T-cell (primary cell): ENCODE results near the gene CRYBG2. TPM values are rescaled to one million over a fixed set of nuclear protein-coding genes. Genes with fewer than 3 reads are reported as not detected.

Experiments used
- ATAC-seq, 4 experiments: fragments of 200-7000 bp in 3 of 4; fragments of 150-1000 bp in 1 of 4; cut with Tn5 transposase; replicated peaks in 1 of 4; 1 replicate in 3 of 4; 2 replicates in 1 of 4; pipeline ENCODE4 v1.10.0; 2021; ENCODE audit warnings: moderate library complexity in 3 of 4, mild to moderate bottlenecking in 2 of 4, moderate number of reproducible peaks in 1 of 4
- CTCF ChIA-PET, 2 donors: fragments of 300-600 bp; sonication (Branson Sonifier 250); formaldehyde crosslinking; loops; one replicate each; lab custom pipeline; 2022; ENCODE audit warnings: antibody characterized with exemption in 2 of 2; lab: Charles Lee
- POLR2A ChIA-PET, 2 donors: fragments of 300-600 bp; sonication (Branson Sonifier 250); formaldehyde crosslinking; loops; one replicate each; lab custom pipeline; 2022; ENCODE audit warnings: antibody characterized with exemption in 2 of 2; lab: Charles Lee
- DNase-seq, 35 experiments: peaks; one replicate each; pipeline versions ENCODE4 v3.0.0 to v3.0.0-alpha.2; 2013 to 2023
- H3K27ac ChIP-seq: one replicate; pipeline ENCODE4 v1.5.1; 2013; ENCODE audit warnings: low read length
- H3K27me3 ChIP-seq, 2 experiments: replicated peaks in 1 of 2; 1 replicate in 1 of 2; 2 replicates in 1 of 2; pipeline versions ENCODE4 v1.6.1 to v1.7.0; 2013; ENCODE audit warnings: low read length in 1 of 2, mixed read lengths in 1 of 2; ENCODE audit not compliant: control insufficient read depth in 2 of 2, insufficient read depth in 2 of 2; ENCODE audit errors: extremely low read depth in 1 of 2
- H3K36me3 ChIP-seq, 2 donors: 1 replicate in 1 of 2; 2 replicates in 1 of 2; pipeline versions ENCODE4 v1.6.1 to v1.7.0; 2013; ENCODE audit warnings: low read length in 1 of 2; ENCODE audit not compliant: control insufficient read depth in 2 of 2, insufficient read depth in 1 of 2; ENCODE audit errors: extremely low read depth in 1 of 2
- H3K4me1 ChIP-seq, 2 experiments: 1 replicate in 1 of 2; 2 replicates in 1 of 2; pipeline versions ENCODE4 v1.6.1 to v1.7.0; 2013; ENCODE audit warnings: low read length in 2 of 2, mixed read lengths in 1 of 2; ENCODE audit not compliant: insufficient read depth in 2 of 2, control insufficient read depth in 1 of 2; ENCODE audit errors: extremely low read depth in 1 of 2
- H3K4me3 ChIP-seq, 2 donors: 1 replicate in 1 of 2; 2 replicates in 1 of 2; pipeline versions ENCODE4 v1.5.1 to v1.7.0; 2013; ENCODE audit warnings: mild to moderate bottlenecking in 2 of 2, low read length in 1 of 2, moderate library complexity in 1 of 2; ENCODE audit not compliant: control insufficient read depth in 1 of 2; ENCODE audit errors: extremely low read depth in 1 of 2
- H3K9me3 ChIP-seq: 2 replicates; pipeline ENCODE4 v1.7.0; 2013
- H3K27ac Mint-ChIP-seq, 2 donors: one replicate each; pipeline ENCODE4 v1.8.0; 2020 to 2021; ENCODE audit warnings: mild to moderate bottlenecking in 2 of 2, mixed read lengths in 2 of 2
- H3K27me3 Mint-ChIP-seq, 2 donors: one replicate each; pipeline ENCODE4 v1.8.0; 2021 to 2022; ENCODE audit warnings: mixed read lengths in 2 of 2
- H3K36me3 Mint-ChIP-seq: one replicate; pipeline ENCODE4 v1.8.0; 2021; ENCODE audit warnings: mixed read lengths
- H3K4me1 Mint-ChIP-seq, 3 donors: one replicate each; pipeline ENCODE4 v1.8.0; 2020 to 2022; ENCODE audit warnings: mixed read lengths in 3 of 3, mild to moderate bottlenecking in 1 of 3
- H3K4me3 Mint-ChIP-seq, 3 donors: one replicate each; pipeline ENCODE4 v1.8.0; 2020 to 2022; ENCODE audit warnings: mild to moderate bottlenecking in 3 of 3, mixed read lengths in 3 of 3, moderate library complexity in 3 of 3
- H3K9me3 Mint-ChIP-seq, 3 donors: one replicate each; pipeline ENCODE4 v1.8.0; 2020 to 2022; ENCODE audit warnings: mixed read lengths in 3 of 3
- WGBS: methylation state at CpG from one replicate; pipeline ENCODE4 v1.1.5; 2013; ENCODE audit warnings: missing lambda C conversion rate; ENCODE audit not compliant: insufficient coverage; 5-methylcytosine and 5-hydroxymethylcytosine counted together
- total RNA-seq, 35 experiments: library from RNA in 6 of 35; stranded (reverse) in 6 of 35; fragments of 120-200 nt in 1 of 35; gene quantifications; one replicate each; pipeline versions ENCODE4 v1.2.1 to v1.2.4 and lab custom pipeline; 2013 to 2026

CRYBG2 gene
- total RNA-seq, 5 donors from 2014 or later (not counting 1 experiment from before 2014, with no cell fraction given), result 3.0 to 7.3 (median 5.1) TPM

GRCh38 chr1:26367441-26367840 lies 13.5 kb upstream of the CRYBG2 start:
- ChIA-PET POLR2A (no interaction called here), CTCF (interaction anchor here in 1 of 2 donors (0.6 kb wide), 1 partner anchor 548 kb away, joined by 3 read pairs; the partner anchor contains the start of gene MTFR1L)
- ATAC-seq (no peak), DNase-seq (no peak)
- H3K36me3 ChIP-seq, result no peaks in the 10 kb centered on the region
- peaks cover 0 to 2% of the 10 kb centered on the region in 2 donors for H3K27me3 Mint-ChIP-seq
- no peak overlapping the region for H3K4me3 Mint-ChIP-seq
- peaks cover 52 to 73% (median 59%) of the 10 kb centered on the region in 3 donors for H3K4me1 Mint-ChIP-seq
- no peak overlapping the region for H3K27ac ChIP-seq
- H3K36me3 Mint-ChIP-seq, result no peaks in the 10 kb centered on the region
- peaks cover 17 to 80% of the 10 kb centered on the region in 2 experiments for H3K4me1 ChIP-seq
- 82% methylated on average over 6 of the region's 6 CpGs for WGBS
- peak overlapping the region in 1 of 2 donors; percentile 6 for H3K4me3 ChIP-seq
- H3K9me3 ChIP-seq, result no peaks in the 10 kb centered on the region
- no peak overlapping the region for H3K27ac Mint-ChIP-seq
- H3K9me3 Mint-ChIP-seq, result no peaks in the 10 kb centered on the region
- H3K27me3 ChIP-seq, result peaks cover 0 to 10% of the 10 kb centered on the region in 2 experiments

GRCh38 chr1:26364956-26365355 lies 11.0 kb upstream of the CRYBG2 start:
- H3K9me3 ChIP-seq, result no peaks in the 10 kb centered on the region
- Mint-ChIP-seq H3K27ac (peak overlapping the region; percentile 34 to 73), H3K4me3 (no peak overlapping the region), H3K27me3 (peaks cover 4 to 16% of the 10 kb centered on the region in 2 donors), H3K9me3 (no peaks in the 10 kb centered on the region), H3K4me1 (peaks cover 44 to 71% (median 58%) of the 10 kb centered on the region in 3 donors), H3K36me3 (no peaks in the 10 kb centered on the region)
- ChIA-PET POLR2A (interaction anchor here in 1 of 2 donors (0.6 kb wide), 1 partner anchor 1102 kb away, joined by 7 read pairs; no protein-coding TSS in a partner anchor), CTCF (interaction anchor here (0.7 to 3.0 kb wide), 10 partner anchors 9 to 89 kb away, joined by 3 to 18 read pairs (median 4); no protein-coding TSS in a partner anchor)
- H3K27me3 ChIP-seq, result peaks cover 0 to 29% of the 10 kb centered on the region in 2 experiments
- H3K36me3 ChIP-seq, result no peaks in the 10 kb centered on the region
- H3K27ac ChIP-seq, result no peak overlapping the region
- 75% methylated on average over 7 of the region's 9 CpGs for WGBS
- ATAC-seq, result no peak
- peaks cover 8 to 76% of the 10 kb centered on the region in 2 experiments for H3K4me1 ChIP-seq
- H3K4me3 ChIP-seq, result no peak overlapping the region
- DNase-seq, result no peak

- peaks cover 12 to 76% of the 10 kb centered on the region in 2 experiments for H3K4me1 ChIP-seq
- ChIA-PET CTCF (interaction anchor here (0.5 to 3.0 kb wide), 26 partner anchors 10 to 1859 kb away, joined by 3 to 18 read pairs (median 4); no protein-coding TSS in a partner anchor), POLR2A (interaction anchor here (0.5 to 0.7 kb wide), 3 partner anchors 20 to 1998 kb away, joined by 3 to 5 read pairs (median 3); no protein-coding TSS in a partner anchor)
- H3K4me3 ChIP-seq, result no peak overlapping the region
- Mint-ChIP-seq H3K4me1 (peaks cover 46 to 78% (median 61%) of the 10 kb centered on the region in 3 donors), H3K27me3 (peaks cover 4 to 16% of the 10 kb centered on the region in 2 donors), H3K4me3 (peak overlapping the region in 1 of 3 donors; percentile 37), H3K36me3 (no peaks in the 10 kb centered on the region), H3K27ac (peak overlapping the region in 1 of 2 donors; percentile 79), H3K9me3 (no peaks in the 10 kb centered on the region)
- no peak overlapping the region for H3K27ac ChIP-seq
- whole genome bisulfite sequencing, result 33% methylated on average over 9 of the region's 26 CpGs
- DNase-seq, result peak; percentile 56 to 91 (median 79)
- H3K9me3 ChIP-seq, result no peaks in the 10 kb centered on the region
- H3K36me3 ChIP-seq, result no peaks in the 10 kb centered on the region
- H3K27me3 ChIP-seq, result peaks cover 0 to 33% of the 10 kb centered on the region in 2 experiments
- peak; percentile 72 to 85 (median 76) for ATAC-seq
These were observed 9.9 kb upstream of the CRYBG2 start for GRCh38 chr1:26363549-26364448.

GRCh38 chr1:26362331-26362730 lies 8.4 kb upstream of the CRYBG2 start:
- Mint-ChIP-seq H3K9me3 (no peaks in the 10 kb centered on the region), H3K4me3 (no peak overlapping the region), H3K4me1 (peaks cover 53 to 77% (median 60%) of the 10 kb centered on the region in 3 donors), H3K27ac (peak overlapping the region; percentile 66 to 77), H3K27me3 (peaks cover 4 to 16% of the 10 kb centered on the region in 2 donors), H3K36me3 (no peaks in the 10 kb centered on the region)
- H3K4me1 ChIP-seq, result peaks cover 12 to 71% of the 10 kb centered on the region in 2 experiments
- no peaks in the 10 kb centered on the region for H3K36me3 ChIP-seq
- H3K27me3 ChIP-seq, result peaks cover 0 to 33% of the 10 kb centered on the region in 2 experiments
- WGBS, result 100% methylated on average over 2 of the region's 3 CpGs
- H3K4me3 ChIP-seq, result no peak overlapping the region
- CTCF ChIA-PET, result interaction anchor here (0.5 to 1.7 kb wide), 5 partner anchors 16 to 77 kb away, joined by 3 to 8 read pairs (median 3); no protein-coding TSS in a partner anchor
- no peaks in the 10 kb centered on the region for H3K9me3 ChIP-seq
- DNase-seq (no peak), ATAC-seq (no peak)
- POLR2A ChIA-PET, result interaction anchor here in 1 of 2 donors (0.7 kb wide), 1 partner anchor 16 kb away, joined by 3 read pairs; no protein-coding TSS in a partner anchor
- H3K27ac ChIP-seq, result no peak overlapping the region

- POLR2A ChIA-PET, result interaction anchor here in 1 of 2 donors (0.6 to 0.7 kb wide), 2 partner anchors 9 to 16 kb away, joined by 3 to 6 read pairs; no protein-coding TSS in a partner anchor
- no peak for ATAC-seq
- WGBS, result 97% methylated on average over 7 of the region's 12 CpGs
These were observed 7.7 kb upstream of the CRYBG2 start for GRCh38 chr1:26361605-26362122.

More at GRCh38 chr1:26361605-26362122, 7.7 kb upstream of the CRYBG2 start:
- DNase-seq, result no peak
- Mint-ChIP-seq H3K4me1 (peaks cover 53 to 75% (median 61%) of the 10 kb centered on the region in 3 donors), H3K36me3 (no peaks in the 10 kb centered on the region), H3K27me3 (peaks cover 4 to 16% of the 10 kb centered on the region in 2 donors), H3K4me3 (peak overlapping the region in 1 of 3 donors; percentile 78), H3K9me3 (no peaks in the 10 kb centered on the region), H3K27ac (peak overlapping the region; percentile 45 to 66)
- Histone ChIP-seq H3K4me3 (no peak overlapping the region), H3K4me1 (peaks cover 12 to 70% of the 10 kb centered on the region in 2 experiments), H3K9me3 (no peaks in the 10 kb centered on the region), H3K27me3 (peaks cover 0 to 33% of the 10 kb centered on the region in 2 experiments), H3K27ac (no peak overlapping the region), H3K36me3 (no peaks in the 10 kb centered on the region)
- CTCF ChIA-PET, result interaction anchor here (1.1 to 1.7 kb wide), 3 partner anchors 17 to 26 kb away, joined by 3 to 4 read pairs (median 3); no protein-coding TSS in a partner anchor
